CD4-positive, alpha-beta T cell treated with Interleukin-17A for 4 hours (primary cell): ENCODE measurements around the gene HIPK2.

Source experiments
- DNase-seq: peaks from one replicate; pipeline ENCODE4 v3.0.0-alpha.2; 2020; ENCODE audit warnings: mixed read lengths

HIPK2 gene

GRCh38 chr7:139523968-139524815, 253.6 kb downstream of the HIPK2 start:
- no peak for DNase-seq

DNA sequence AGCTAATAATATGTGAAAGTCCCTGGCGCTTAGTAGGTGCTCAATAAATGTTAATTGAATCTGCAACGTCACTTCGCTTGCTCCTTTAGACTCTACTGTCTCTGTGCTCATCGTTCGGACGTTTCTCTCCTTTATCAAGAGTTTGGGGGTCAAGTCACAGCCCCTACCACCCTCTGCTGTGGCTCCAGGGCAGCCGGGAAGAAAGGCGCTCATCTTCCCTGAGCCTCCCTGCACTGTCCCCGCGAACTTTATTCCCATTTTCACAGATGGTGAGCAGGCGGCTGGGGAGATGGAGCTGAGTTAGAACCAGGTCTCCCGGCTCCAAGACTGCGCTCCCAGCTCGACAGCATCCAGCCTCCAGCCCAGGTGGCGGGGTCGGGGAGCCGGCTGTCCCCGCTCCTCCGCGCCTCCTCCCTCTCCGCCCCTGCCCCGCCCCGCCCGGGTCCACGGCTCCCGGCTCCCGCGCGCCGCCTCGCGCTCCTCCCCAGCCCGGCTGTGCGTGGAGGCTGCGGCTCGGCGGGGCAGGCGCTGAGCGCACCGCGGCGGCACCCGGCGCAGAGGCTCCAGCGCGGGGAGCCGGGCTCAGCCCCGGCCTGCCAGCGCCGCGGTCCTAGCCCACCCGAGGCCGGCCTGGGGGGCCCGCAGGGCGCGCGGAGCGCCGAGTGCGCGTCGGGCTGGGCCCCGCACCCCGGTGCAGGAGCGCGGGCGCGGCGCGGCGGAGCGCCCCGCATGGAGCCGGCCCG, 254.4 kb downstream of the HIPK2 start, which contains the start of gene CLEC2L:
TSS of gene CLEC2L (plus strand) at position 487 of the 743 bp plus-strand sequence. CDS start at position 730, 243 bp downstream.
- DNase-seq: no peak

DNA sequence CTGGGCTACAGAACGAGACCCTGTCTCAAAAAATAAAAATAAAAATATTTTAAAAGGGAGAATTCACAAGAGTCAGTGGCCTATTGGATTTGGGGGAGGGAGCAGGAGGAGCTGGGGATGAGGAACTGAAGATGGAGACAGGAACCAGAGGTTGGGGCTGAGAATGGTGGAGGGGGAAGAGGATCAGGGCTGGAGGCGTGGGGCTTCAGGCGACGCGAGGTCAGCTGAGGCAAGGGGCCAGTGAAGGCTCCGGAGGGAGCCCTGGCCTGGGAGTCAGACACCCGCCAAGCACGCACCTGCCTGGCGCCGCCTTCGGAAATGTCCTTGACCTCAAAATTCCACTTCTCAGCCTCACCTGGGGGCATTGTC, 255.0 kb downstream of the HIPK2 start:
- DNase-seq: no peak

- DNase-seq: no peak
These were observed 256.4 kb downstream of the HIPK2 start for GRCh38 chr7:139521439-139521838.

- DNase-seq: no peak
These were observed 262.5 kb downstream of the HIPK2 start for GRCh38 chr7:139515266-139515665.
